HT-29 (cell line): Measurements from ENCODE around the gene SERPINB8. TPM values are rescaled to one million over a fixed set of nuclear protein-coding genes. Genes with fewer than 3 reads are reported as not detected.

ENCODE experiments used
- DNase-seq: peaks from one replicate; pipeline ENCODE4 v3.0.0-alpha.2; 2015; ENCODE audit warnings: low spot score
- total RNA-seq: library from RNA; depleted of rRNA; stranded (reverse); fragments of >200 nt; shearing (Covaris generic); gene quantifications from 2 replicates; pipeline ENCODE4 v1.2.3, GENCODE V29; 2014

The SERPINB8 gene
- total RNA-seq, 1 experiment from 2014 or later = 4.8 TPM

GRCh38 chr18:63964908-63965307 lies 5.0 kb upstream of the SERPINB8 start:
- no peak for DNase-seq

GRCh38 chr18:63965716-63966330 lies 4.1 kb upstream of the SERPINB8 start:
- no peak for DNase-seq

- peak; percentile 44 for DNase-seq
These were observed 926 bp downstream of the SERPINB8 start for GRCh38 chr18:63970809-63971205.

GRCh38 chr18:63971320-63972001 lies 1.6 kb downstream of the SERPINB8 start:
- peak; percentile 18 for DNase-seq

GRCh38 chr18:63972002-63972376 lies 2.1 kb downstream of the SERPINB8 start:
- no peak for DNase-seq

- peak; percentile 39 for DNase-seq
These were observed 5.1 kb downstream of the SERPINB8 start for GRCh38 chr18:63974991-63975390.

- no peak for DNase-seq
These were observed 5.7 kb downstream of the SERPINB8 start for GRCh38 chr18:63975628-63976027.

- DNase-seq = no peak
These were observed 7.2 kb downstream of the SERPINB8 start for GRCh38 chr18:63977040-63977439.

GRCh38 chr18:63979409-63979920 lies 9.6 kb downstream of the SERPINB8 start:
- peak; percentile 44 for DNase-seq

GRCh38 chr18:63980027-63980426 lies 10.1 kb downstream of the SERPINB8 start:
- no peak for DNase-seq

GRCh38 chr18:63980896-63981460 lies 11.1 kb downstream of the SERPINB8 start:
- no peak for DNase-seq

GRCh38 chr18:63981719-63982118 lies 11.8 kb downstream of the SERPINB8 start:
- DNase-seq = no peak

- no peak for DNase-seq
These were observed 12.5 kb downstream of the SERPINB8 start for GRCh38 chr18:63982361-63982760.

GRCh38 chr18:63986885-63987284 lies 17.0 kb downstream of the SERPINB8 start:
- no peak for DNase-seq

GRCh38 chr18:63987743-63988142 lies 17.9 kb downstream of the SERPINB8 start:
- no peak for DNase-seq

- DNase-seq = no peak
These were observed 22.9 kb downstream of the SERPINB8 start for GRCh38 chr18:63992751-63993150.

- DNase-seq = peak; percentile 48
These were observed 25.0 kb downstream of the SERPINB8 start for GRCh38 chr18:63994783-63995399.

GRCh38 chr18:63997041-63997440 lies 27.2 kb downstream of the SERPINB8 start:
- DNase-seq = no peak

GRCh38 chr18:63997606-63998005 lies 27.7 kb downstream of the SERPINB8 start:
- DNase-seq = no peak

- no peak for DNase-seq
These were observed 30.0 kb downstream of the SERPINB8 start for GRCh38 chr18:63999871-64000270.

GRCh38 chr18:64002581-64002980 lies 32.7 kb downstream of the SERPINB8 start:
- DNase-seq = no peak

- no peak for DNase-seq
These were observed 39.4 kb downstream of the SERPINB8 start for GRCh38 chr18:64009305-64009704.
